ENCODE results near the gene ANKRD34C. TPM values are rescaled to one million over a fixed set of nuclear protein-coding genes. Genes with fewer than 3 reads are reported as not detected.

Gene ANKRD34C
- total RNA-seq, 2 donors from 2014 or later, result not detected

- Histone ChIP-seq H3K4me1 (replicated peaks) (no peaks in the 10 kb centered on the region), H3K27ac (no peak overlapping the region), H3K27me3 (replicated peaks; ENCODE audit: insufficient read depth) (no peaks in the 10 kb centered on the region), H3K9me3 (no peaks in the 10 kb centered on the region), H3K4me3 (no peak overlapping the region), H3K36me3 (no peaks in the 10 kb centered on the region)
- intact Hi-C loops (cut with DNase I), result no loop called here
- 94% methylated on average over 6 of the region's 6 CpGs for WGBS
- TF ChIP-seq, protein P1, sequence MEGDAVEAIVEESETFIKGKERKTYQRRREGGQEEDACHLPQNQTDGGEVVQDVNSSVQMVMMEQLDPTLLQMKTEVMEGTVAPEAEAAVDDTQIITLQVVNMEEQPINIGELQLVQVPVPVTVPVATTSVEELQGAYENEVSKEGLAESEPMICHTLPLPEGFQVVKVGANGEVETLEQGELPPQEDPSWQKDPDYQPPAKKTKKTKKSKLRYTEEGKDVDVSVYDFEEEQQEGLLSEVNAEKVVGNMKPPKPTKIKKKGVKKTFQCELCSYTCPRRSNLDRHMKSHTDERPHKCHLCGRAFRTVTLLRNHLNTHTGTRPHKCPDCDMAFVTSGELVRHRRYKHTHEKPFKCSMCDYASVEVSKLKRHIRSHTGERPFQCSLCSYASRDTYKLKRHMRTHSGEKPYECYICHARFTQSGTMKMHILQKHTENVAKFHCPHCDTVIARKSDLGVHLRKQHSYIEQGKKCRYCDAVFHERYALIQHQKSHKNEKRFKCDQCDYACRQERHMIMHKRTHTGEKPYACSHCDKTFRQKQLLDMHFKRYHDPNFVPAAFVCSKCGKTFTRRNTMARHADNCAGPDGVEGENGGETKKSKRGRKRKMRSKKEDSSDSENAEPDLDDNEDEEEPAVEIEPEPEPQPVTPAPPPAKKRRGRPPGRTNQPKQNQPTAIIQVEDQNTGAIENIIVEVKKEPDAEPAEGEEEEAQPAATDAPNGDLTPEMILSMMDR (IDR thresholded peaks at IDR 0.05), result no peak
- TF ChIP-seq POLR2AphosphoS5 (IDR thresholded peaks at IDR 0.05), result no peak
- no peak for TF ChIP-seq POLR2A (IDR thresholded peaks at IDR 0.05)
- DNase-seq (ENCODE audit: low spot score), result no peak
Observed at GRCh38 chr15:79322945-79323344, 40.4 kb downstream of the ANKRD34C start.

DNA sequence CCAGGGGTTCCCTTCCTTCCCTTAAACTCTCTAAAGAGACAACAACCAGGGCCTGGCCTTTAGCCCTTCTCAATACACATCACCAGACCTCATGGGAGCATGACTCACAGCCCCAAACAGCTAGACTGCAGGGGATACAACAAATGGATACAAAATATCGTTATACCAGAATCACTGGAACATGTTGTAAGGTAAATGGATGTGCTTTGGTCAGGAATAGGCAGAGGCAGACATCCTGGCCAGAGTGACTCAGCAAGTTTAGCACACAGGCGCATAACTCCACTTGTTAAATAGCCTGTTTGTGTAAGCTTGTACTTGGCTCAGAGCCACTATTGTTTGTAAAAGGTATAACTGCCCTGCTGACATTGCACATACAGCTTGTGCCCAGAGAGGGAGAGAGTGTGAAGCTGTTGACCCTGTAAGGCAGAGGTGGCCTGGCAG lies 46.7 kb downstream of the ANKRD34C start:
- H3K4me1 ChIP-seq (replicated peaks), result peaks cover 4% of the 10 kb centered on the region
- WGBS, result 76% methylated on average over 2 of the region's 2 CpGs
- TF ChIP-seq, protein P1 (IDR thresholded peaks at IDR 0.05), result no peak
- TF ChIP-seq POLR2AphosphoS5 (IDR thresholded peaks at IDR 0.05), result no peak
- DNase-seq (ENCODE audit: low spot score), result no peak
- H3K4me3 ChIP-seq, result no peak overlapping the region
- no peaks in the 10 kb centered on the region for H3K27me3 ChIP-seq (replicated peaks; ENCODE audit: insufficient read depth)
- H3K27ac ChIP-seq, result no peak overlapping the region
- H3K9me3 ChIP-seq, result no peaks in the 10 kb centered on the region
- H3K36me3 ChIP-seq, result no peaks in the 10 kb centered on the region
- intact Hi-C loops (cut with DNase I), result no loop called here

Other genes with a start within 250 kb of the ANKRD34C start
- 1 to 10 TPM in 1 of 2 donors, under 1 TPM in 1; 0.09 to 1.1 TPM for gene RASGRF1, start 191.9 kb upstream of the ANKRD34C start, total RNA-seq
- 100 to 1,000 TPM; 140 to 220 TPM for gene TMED3, start 28.4 kb downstream of the ANKRD34C start, total RNA-seq
- gene MINAR1, start 149.6 kb downstream of the ANKRD34C start, total RNA-seq, result under 1 TPM; 0.32 to 0.57 TPM

Measured in prostate gland (tissue), 2 donors.